ELF-1 (cell line): ENCODE measurements around the gene CDH23.

Experiments
- DNase-seq: peaks from one replicate; pipeline ENCODE4 v3.0.0-alpha.2; 2016; ENCODE audit warnings: low read depth, low spot score

Gene CDH23

GRCh38 chr10:71467161-71467560, 70.4 kb downstream of the CDH23 start:
- no peak for DNase-seq

- DNase-seq, result no peak
Measured at GRCh38 chr10:71467569-71468362, 71.0 kb downstream of the CDH23 start.

- DNase-seq, result peak; percentile 22
Measured at GRCh38 chr10:71468363-71469094, 71.8 kb downstream of the CDH23 start.

GRCh38 chr10:71471006-71471405, 74.3 kb downstream of the CDH23 start:
- no peak for DNase-seq

- no peak for DNase-seq
Measured at GRCh38 chr10:71471957-71472365, 75.2 kb downstream of the CDH23 start.

GRCh38 chr10:71472466-71472865, 75.7 kb downstream of the CDH23 start:
- no peak for DNase-seq

GRCh38 chr10:71472912-71473311, 76.2 kb downstream of the CDH23 start:
- DNase-seq, result no peak

- DNase-seq, result no peak
Measured at GRCh38 chr10:71473671-71474599, 77.2 kb downstream of the CDH23 start.

GRCh38 chr10:71474702-71475242, 78.1 kb downstream of the CDH23 start:
- no peak for DNase-seq

GRCh38 chr10:71475243-71475871, 78.6 kb downstream of the CDH23 start:
- peak; percentile 82 for DNase-seq

GRCh38 chr10:71476228-71477011, 79.7 kb downstream of the CDH23 start:
- no peak for DNase-seq

GRCh38 chr10:71478173-71478572, 81.5 kb downstream of the CDH23 start:
- DNase-seq, result no peak

GRCh38 chr10:71478813-71479365, 82.2 kb downstream of the CDH23 start:
- DNase-seq, result no peak

GRCh38 chr10:71479831-71480230, 83.1 kb downstream of the CDH23 start:
- DNase-seq, result no peak

- DNase-seq, result no peak
Measured at GRCh38 chr10:71480662-71481061, 83.9 kb downstream of the CDH23 start.

GRCh38 chr10:71481746-71482410, 85.2 kb downstream of the CDH23 start:
- DNase-seq, result no peak

GRCh38 chr10:71482620-71483019, 85.9 kb downstream of the CDH23 start:
- DNase-seq, result no peak

- DNase-seq, result no peak
Measured at GRCh38 chr10:71483135-71483534, 86.4 kb downstream of the CDH23 start.
